ENCODE results near the gene C11orf24. TPM values are rescaled to one million over a fixed set of nuclear protein-coding genes. Genes with fewer than 3 reads are reported as not detected.

The C11orf24 gene
- polyA plus RNA-seq, 2 of the 4 experiments (the other 2 are of a cell fraction) = 29.4 to 43.8 TPM

- DNase-seq (ENCODE audit: low read depth in 1 of 2, low spot score in 1 of 2) = no peak
- Histone ChIP-seq H3K9me3 (peaks cover 8% of the 10 kb centered on the region; the same call in 2 of the 3 replicates), H3K4me3 (no peak overlapping the region), H3K4me2 (no peak overlapping the region), H3K4me1 (peaks cover 12% of the 10 kb centered on the region), H3K27ac (no peak overlapping the region)
- ChIA-PET CTCF (interaction anchor here (1.3 to 6.9 kb wide), 4 partner anchors 8 to 75 kb away, joined by 3 to 75 read pairs (median 5); no protein-coding TSS in a partner anchor), POLR2A (no interaction called here)
- TF ChIP-seq POLR2A (IDR thresholded peaks at IDR 0.05; ENCODE audit: low read length) (no peak), CTCF (IDR thresholded peaks at IDR 0.05) (no peak), NPAS2 (CRISPR knock-in tag; IDR thresholded peaks at IDR 0.05; ENCODE audit: borderline replicate concordance) (no peak), EHF (CRISPR knock-in tag; IDR thresholded peaks at IDR 0.05) (no peak), HDAC2 (IDR thresholded peaks at IDR 0.05) (no peak), CHD2 (IDR thresholded peaks at IDR 0.05; ENCODE audit: low read length, partially characterized antibody) (no peak), PHF8 (IDR thresholded peaks at IDR 0.05; ENCODE audit: borderline replicate concordance, low read depth) (no peak), RFX5 (IDR thresholded peaks at IDR 0.05) (no peak), RNF2 (IDR thresholded peaks at IDR 0.05; ENCODE audit: borderline replicate concordance, low read depth) (no peak), CBX2 (IDR thresholded peaks at IDR 0.05; ENCODE audit: borderline replicate concordance, low read depth) (no peak), NR3C1 (IDR thresholded peaks at IDR 0.05) (no peak), CHD4 (IDR thresholded peaks at IDR 0.05; ENCODE audit: borderline replicate concordance) (no peak), TP53 (CRISPR knock-in tag; IDR thresholded peaks at IDR 0.05) (no peak), MYC (IDR thresholded peaks at IDR 0.05; ENCODE audit: borderline replicate concordance, low read length) (no peak), FOSL2 (IDR thresholded peaks at IDR 0.05) (no peak), FOSL2 (CRISPR knock-in tag; IDR thresholded peaks at IDR 0.05) (no peak), NFE2L2 (conservative IDR thresholded peaks at IDR 0.05; ENCODE audit: low read length) (no peak), ESRRA (IDR thresholded peaks at IDR 0.05; ENCODE audit: borderline replicate concordance, low read length) (no peak), KDM1A (IDR thresholded peaks at IDR 0.05; ENCODE audit: low read depth) (no peak)
- no peak for FAIRE-seq
- ATAC-seq = no peak
- 88% methylated on average over 3 of the region's 3 CpGs for WGBS (ENCODE audit: missing lambda C conversion rate)
These were observed 34.9 kb upstream of the C11orf24 start for GRCh38 chr11:68306636-68307035.

- H3K27ac ChIP-seq = no peak overlapping the region
- TF ChIP-seq ZFP36 (IDR thresholded peaks at IDR 0.05; ENCODE audit: borderline replicate concordance, partially characterized antibody) (peak; percentile 88), MAZ (IDR thresholded peaks at IDR 0.05; ENCODE audit: borderline replicate concordance, low read depth, low read length) (no peak), EP300 (IDR thresholded peaks at IDR 0.05) (no peak)
- no peak overlapping the region for H3K4me3 ChIP-seq
- CTCF ChIA-PET = interaction anchor here (0.6 to 1.5 kb wide), 4 partner anchors 8 to 143 kb away, joined by 3 read pairs; partner anchors contain the start of genes C11orf24 and LRP5
- ATAC-seq (no peak), DNase-seq (ENCODE audit: low read depth in 1 of 2, low spot score in 1 of 2) (no peak), FAIRE-seq (no peak)
- H3K4me1 ChIP-seq = peaks cover 12% of the 10 kb centered on the region
- POLR2A ChIA-PET = no interaction called here
- H3K9me3 ChIP-seq = peaks cover 8% of the 10 kb centered on the region; the same call in 2 of the 3 replicates
- WGBS (ENCODE audit: missing lambda C conversion rate) = 93% methylated on average over 6 of the region's 7 CpGs
- H3K4me2 ChIP-seq = no peak overlapping the region
These were observed 32.4 kb upstream of the C11orf24 start for GRCh38 chr11:68303982-68304780.

GRCh38 chr11:68303083-68303482 is 31.3 kb upstream of the C11orf24 start:
- no peak for FAIRE-seq
- no peak for DNase-seq (ENCODE audit: low read depth in 1 of 2, low spot score in 1 of 2)
- Histone ChIP-seq H3K27ac (peak overlapping the region; percentile 64 to 74), H3K9me3 (peaks cover 8% of the 10 kb centered on the region; the same call in 2 of the 3 replicates), H3K4me3 (no peak overlapping the region), H3K4me2 (peak overlapping the region; percentile 26; the same call in 1 of the 3 replicates), H3K4me1 (peaks cover 23% of the 10 kb centered on the region)
- WGBS (ENCODE audit: missing lambda C conversion rate) = 93% methylated on average over 2 of the region's 2 CpGs
- ATAC-seq = no peak
- POLR2A ChIA-PET = no interaction called here
- CTCF ChIA-PET = interaction anchor here (1.1 to 1.6 kb wide), 4 partner anchors 11 to 143 kb away, joined by 3 to 7 read pairs (median 3); no protein-coding TSS in a partner anchor
- no peak for TF ChIP-seq NPAS2 (CRISPR knock-in tag; IDR thresholded peaks at IDR 0.05; ENCODE audit: borderline replicate concordance)
- TF ChIP-seq HOXA7 (CRISPR knock-in tag; IDR thresholded peaks at IDR 0.05) = no peak
- TF ChIP-seq NFE2L2 (conservative IDR thresholded peaks at IDR 0.05; ENCODE audit: low read length) = no peak
- no peak for TF ChIP-seq ZC3H11A (IDR thresholded peaks at IDR 0.05)
- no peak for TF ChIP-seq RCOR1 (IDR thresholded peaks at IDR 0.05; ENCODE audit: low read depth, low read length)
- TF ChIP-seq HMGXB4 (CRISPR knock-in tag; IDR thresholded peaks at IDR 0.05; ENCODE audit: borderline replicate concordance) = no peak
- TF ChIP-seq KDM1A (IDR thresholded peaks at IDR 0.05; ENCODE audit: low read depth) = no peak
- TF ChIP-seq TFCP2L1 (CRISPR knock-in tag; IDR thresholded peaks at IDR 0.05) = no peak
- TF ChIP-seq ELK1 (IDR thresholded peaks at IDR 0.05; ENCODE audit: low read depth, low read length) = no peak
